Keratinocyte (primary cell): ENCODE measurements around the gene CHODL. TPM values are rescaled to one million over a fixed set of nuclear protein-coding genes. Genes with fewer than 3 reads are reported as not detected.

Source experiments
- DNase-seq: peaks from one replicate; pipeline ENCODE4 v3.0.0-alpha.2; 2011; ENCODE audit warnings: low read depth, missing footprints, low spot score
- FAIRE-seq: peaks from 2 replicates; lab custom pipeline; 2011; peaks lifted over from hg19 to GRCh38; lab: Jason Lieb, UNC
- H2AFZ ChIP-seq: 2 replicates; pipeline ENCODE4 v1.6.0; 2012; ENCODE audit warnings: low read length, control low read depth, inconsistent platforms; ENCODE audit not compliant: control insufficient read depth
- H3K27ac ChIP-seq: 2 replicates; pipeline ENCODE4 v1.5.1; 2011; ENCODE audit warnings: low read length; ENCODE audit not compliant: control insufficient read depth, insufficient read depth
- H3K27me3 ChIP-seq: 3 replicates; pipeline ENCODE4 v1.6.0; 2011; ENCODE audit warnings: low read length; ENCODE audit not compliant: control insufficient read depth, insufficient read depth; ENCODE audit errors: extremely low read depth
- H3K36me3 ChIP-seq, 2 experiments: 2 replicates in 1 of 2; 3 replicates in 1 of 2; pipeline ENCODE4 v1.5.1; 2011; ENCODE audit warnings: low read length in 2 of 2, mild to moderate bottlenecking in 1 of 2; ENCODE audit not compliant: control insufficient read depth in 2 of 2, insufficient read depth in 2 of 2; ENCODE audit errors: extremely low read depth in 1 of 2
- H3K4me1 ChIP-seq: 3 replicates; pipeline ENCODE4 v1.5.1; 2011; ENCODE audit warnings: low read length; ENCODE audit not compliant: control insufficient read depth, insufficient read depth; ENCODE audit errors: extremely low read depth
- H3K4me2 ChIP-seq: 3 replicates; pipeline ENCODE4 v1.6.0; 2011; ENCODE audit warnings: low read depth, low read length; ENCODE audit not compliant: control insufficient read depth, insufficient read depth; ENCODE audit errors: extremely low read depth
- H3K4me3 ChIP-seq, 3 experiments: fragments of 200-600 bp in 1 of 3; sonication (generic) in 1 of 3; 2 replicates in 2 of 3; 3 replicates in 1 of 3; pipeline ENCODE4 v1.5.1; 2011 to 2016; ENCODE audit warnings: low read length in 3 of 3, mild to moderate bottlenecking in 3 of 3, control low read depth in 2 of 3, inconsistent platforms in 1 of 3, low read depth in 1 of 3, mixed read lengths in 1 of 3, mixed run types in 1 of 3, moderate library complexity in 1 of 3; ENCODE audit not compliant: control insufficient read depth in 2 of 3, insufficient read depth in 2 of 3; ENCODE audit errors: extremely low read depth in 1 of 3
- H3K79me2 ChIP-seq: 2 replicates; pipeline ENCODE4 v1.6.0; 2012; ENCODE audit warnings: low read length; ENCODE audit not compliant: control insufficient read depth, insufficient read depth
- H3K9ac ChIP-seq: 3 replicates; pipeline ENCODE4 v1.6.0; 2011; ENCODE audit warnings: low read length; ENCODE audit not compliant: control insufficient read depth, insufficient read depth; ENCODE audit errors: extremely low read depth
- H3K9me1 ChIP-seq: 3 replicates; pipeline ENCODE4 v1.6.0; 2011; ENCODE audit warnings: low read length; ENCODE audit not compliant: control insufficient read depth, insufficient read depth; ENCODE audit errors: extremely low read depth
- H3K9me3 ChIP-seq: 2 replicates; pipeline ENCODE4 v1.5.1; 2012; ENCODE audit warnings: low read depth, low read length; ENCODE audit not compliant: control insufficient read depth
- H4K20me1 ChIP-seq: 3 replicates; pipeline ENCODE4 v1.6.0; 2011; ENCODE audit warnings: low read length; ENCODE audit not compliant: control insufficient read depth, insufficient read depth; ENCODE audit errors: extremely low read depth
- CTCF ChIP-seq, 3 experiments: IDR thresholded peaks in 1 of 3; conservative IDR thresholded peaks in 1 of 3; optimal IDR thresholded peaks in 1 of 3; 2 replicates in 2 of 3; 3 replicates in 1 of 3; pipeline versions ENCODE3 to v1.5.1; 2011; ENCODE audit warnings: low read length in 3 of 3, mild to moderate bottlenecking in 3 of 3, moderate library complexity in 2 of 3, control low read depth in 1 of 3, inconsistent platforms in 1 of 3; ENCODE audit not compliant: insufficient read depth in 2 of 3; ENCODE audit errors: extremely low read depth in 1 of 3
- EZH2 ChIP-seq: IDR thresholded peaks from one replicate; pipeline ENCODE4 v1.6.1; 2012; ENCODE audit warnings: inconsistent platforms, mild to moderate bottlenecking, low read length, moderate library complexity
- dilution Hi-C: fragments of 300-500 bp; cut with MboI; formaldehyde crosslinking; loops from one replicate; pipeline ENCODE4 v1.7.0; 2020; ENCODE audit warnings: low sequenced_read_pairs; ENCODE audit not compliant: extremely low pct_ligation_motif_present
- polyA minus RNA-seq, 3 experiments: library from RNA; depleted of rRNA, polyadenylated mRNA; stranded (reverse); fragments of >200 nt; gene quantifications; 1 replicate in 1 of 3; 2 replicates in 1 of 3; 3 replicates in 1 of 3; pipeline ENCODE4 v1.2.3, GENCODE V29; 2011
- polyA plus RNA-seq, 5 experiments: library from polyadenylated mRNA; depleted of rRNA in 3 of 5; stranded (reverse) in 3 of 5; stranded (forward) in 1 of 5; unstranded in 1 of 5; fragments of >200 nt; gene quantifications; 1 replicate in 1 of 5; 2 replicates in 3 of 5; 3 replicates in 1 of 5; pipeline versions ENCODE4 v1.2.1 to v1.2.3, GENCODE V29; 2011 to 2012; ENCODE audit warnings: missing spikeins in 2 of 5, low read depth in 1 of 5, low replicate concordance in 1 of 5

Gene CHODL
- polyA plus RNA-seq (0.80 to 1.6 TPM (median 1.4 TPM) in 3 replicates), polyA minus RNA-seq (0.20 to 1.4 TPM (median 0.77 TPM) in 3 replicates)
- polyA plus RNA-seq (2011; ENCODE audit: low read depth) = 0.52 TPM
- polyA plus RNA-seq (2011; cell fraction: cytosol; rRNA removed) = 1.4 and 1.6 TPM in 2 replicates
- 1.6 and 1.9 TPM in 2 replicates for polyA plus RNA-seq (2011; cell fraction: nucleus; rRNA removed)
- polyA plus RNA-seq (2012; ENCODE audit: low replicate concordance) = 0.44 and 1.3 TPM in 2 replicates
- polyA minus RNA-seq (2011; cell fraction: cytosol; rRNA and poly(A)+ RNA removed) = 2.3 TPM
- polyA minus RNA-seq (2011; cell fraction: nucleus; rRNA and poly(A)+ RNA removed) = 0.63 and 1.6 TPM in 2 replicates

GRCh38 chr21:18244671-18245463 lies at the start of gene CHODL:
CHODL (plus strand) TSS chr21:18244833; CDS start chr21:18245224, 391 bp downstream.
- H3K9me3 ChIP-seq = no peaks in the 10 kb centered on the region
- no peak for DNase-seq
- H3K9ac ChIP-seq = no peak within 1 kb of the TSS
- H3K4me3 ChIP-seq = peak within 1 kb of the TSS in 1 of 3 experiments; percentile 23
- H3K4me2 ChIP-seq = peak within 1 kb of the TSS; percentile 8
- dilution Hi-C loops = no loop called here
- no peak for TF ChIP-seq CTCF (optimal IDR thresholded peaks at IDR 0.05 in 1 of 3, IDR thresholded peaks at IDR 0.05 in 1 of 3, conservative IDR thresholded peaks at IDR 0.05 in 1 of 3; ENCODE audit: extremely low read depth in 1 of 3, insufficient read depth in 2 of 3, low read length in 3 of 3)
- TF ChIP-seq EZH2 = peak; percentile 78
- no peak for FAIRE-seq
- no peaks in the 10 kb centered on the region for H3K79me2 ChIP-seq
- no peak within 1 kb of the TSS for H2AFZ ChIP-seq
- no peaks in the 10 kb centered on the region for H4K20me1 ChIP-seq
- H3K27ac ChIP-seq = no peak within 1 kb of the TSS
- peaks cover 22% of the 10 kb centered on the region for H3K27me3 ChIP-seq
- H3K36me3 ChIP-seq = no peaks in the 10 kb centered on the region
- H3K9me1 ChIP-seq = no peaks in the 10 kb centered on the region
- H3K4me1 ChIP-seq = no peaks in the 10 kb centered on the region

- Histone ChIP-seq H3K9me3 (no peaks in the 10 kb centered on the region), H3K36me3 (no peaks in the 10 kb centered on the region), H4K20me1 (no peaks in the 10 kb centered on the region), H3K4me2 (no peak overlapping the region), H3K27me3 (no peaks in the 10 kb centered on the region), H3K9ac (no peak overlapping the region), H3K4me3 (no peak overlapping the region), H3K79me2 (no peaks in the 10 kb centered on the region), H3K4me1 (no peaks in the 10 kb centered on the region), H3K9me1 (no peaks in the 10 kb centered on the region), H3K27ac (no peak overlapping the region), H2AFZ (no peak overlapping the region)
- no peak for TF ChIP-seq EZH2
- TF ChIP-seq CTCF (optimal IDR thresholded peaks at IDR 0.05 in 1 of 3, IDR thresholded peaks at IDR 0.05 in 1 of 3, conservative IDR thresholded peaks at IDR 0.05 in 1 of 3; ENCODE audit: extremely low read depth in 1 of 3, insufficient read depth in 2 of 3, low read length in 3 of 3) = no peak
- FAIRE-seq (no peak), DNase-seq (no peak)
- dilution Hi-C loops = no loop called here
Measured at GRCh38 chr21:18204931-18205330, 39.7 kb upstream of the CHODL start.
